ENCODE data around the gene TMEM184B. TPM values are rescaled to one million over a fixed set of nuclear protein-coding genes. Genes with fewer than 3 reads are reported as not detected.

TMEM184B gene
- total RNA-seq, 3 donors from 2014 or later = 30.6 to 49.5 (median 42.4) TPM

GRCh38 chr22:38222797-38223119 is 50.1 kb downstream of the TMEM184B start:
- Histone ChIP-seq H3K36me3 (no peaks in the 10 kb centered on the region), H3K27ac (peak overlapping the region; percentile 96 to 97), H3K4me1 (peaks cover 18 to 32% of the 10 kb centered on the region in 2 donors), H3K4me3 (no peak overlapping the region), H3K9me3 (no peaks in the 10 kb centered on the region), H3K27me3 (peaks cover 0 to 3% of the 10 kb centered on the region in 2 donors)
- DNase-seq (ENCODE audit: low spot score in 2 of 2) = peak; percentile 77 to 82
- intact Hi-C loops (cut with DNase I; ENCODE audit: low total_unique reads) = no loop called here
- TF ChIP-seq POLR2A (IDR thresholded peaks at IDR 0.05) (no peak), POLR2AphosphoS5 (IDR thresholded peaks at IDR 0.05) (peak; percentile 13 to 68 (median 14)), CTCF (IDR thresholded peaks at IDR 0.05) (no peak)

GRCh38 chr22:38221908-38222796 is 50.7 kb downstream of the TMEM184B start:
- Histone ChIP-seq H3K27ac (peak overlapping the region; percentile 96 to 97), H3K4me3 (no peak overlapping the region), H3K36me3 (no peaks in the 10 kb centered on the region), H3K4me1 (peaks cover 18 to 26% of the 10 kb centered on the region in 2 donors), H3K9me3 (no peaks in the 10 kb centered on the region), H3K27me3 (peaks cover 0 to 3% of the 10 kb centered on the region in 2 donors)
- intact Hi-C loops (cut with DNase I; ENCODE audit: low total_unique reads) = no loop called here
- no peak for DNase-seq (ENCODE audit: low spot score in 2 of 2)
- no peak for TF ChIP-seq POLR2AphosphoS5 (IDR thresholded peaks at IDR 0.05)

- H3K4me3 ChIP-seq = no peak overlapping the region
- DNase-seq (ENCODE audit: low spot score in 2 of 2) = no peak
- intact Hi-C loops (cut with DNase I; ENCODE audit: low total_unique reads) = no loop called here
- H3K27me3 ChIP-seq = peaks cover 0 to 3% of the 10 kb centered on the region in 2 donors
- no peaks in the 10 kb centered on the region for H3K9me3 ChIP-seq
- TF ChIP-seq CTCF (IDR thresholded peaks at IDR 0.05) (no peak), POLR2A (IDR thresholded peaks at IDR 0.05) (no peak), POLR2AphosphoS5 (IDR thresholded peaks at IDR 0.05) (no peak)
- H3K36me3 ChIP-seq = no peaks in the 10 kb centered on the region
- H3K27ac ChIP-seq = peak overlapping the region; percentile 96 to 97
- H3K4me1 ChIP-seq = peaks cover 18 to 25% of the 10 kb centered on the region in 2 donors
These were observed 51.4 kb downstream of the TMEM184B start for GRCh38 chr22:38221407-38221806.

GRCh38 chr22:38220653-38221386 is 52.0 kb downstream of the TMEM184B start:
- no peaks in the 10 kb centered on the region for H3K36me3 ChIP-seq
- H3K27ac ChIP-seq = peak overlapping the region; percentile 96 to 97
- no peak for TF ChIP-seq POLR2AphosphoS5 (IDR thresholded peaks at IDR 0.05)
- no peak for TF ChIP-seq POLR2A (IDR thresholded peaks at IDR 0.05)
- no peak for TF ChIP-seq CTCF (IDR thresholded peaks at IDR 0.05)
- H3K4me1 ChIP-seq = peaks cover 18 to 25% of the 10 kb centered on the region in 2 donors
- intact Hi-C loops (cut with DNase I; ENCODE audit: low total_unique reads) = no loop called here
- no peak overlapping the region for H3K4me3 ChIP-seq
- peaks cover 0 to 3% of the 10 kb centered on the region in 2 donors for H3K27me3 ChIP-seq
- no peaks in the 10 kb centered on the region for H3K9me3 ChIP-seq
- no peak for DNase-seq (ENCODE audit: low spot score in 2 of 2)

GRCh38 chr22:38220163-38220562 is 52.6 kb downstream of the TMEM184B start:
- H3K4me1 ChIP-seq = peaks cover 18 to 25% of the 10 kb centered on the region in 2 donors
- DNase-seq (ENCODE audit: low spot score in 2 of 2) = no peak
- intact Hi-C loops (cut with DNase I; ENCODE audit: low total_unique reads) = no loop called here
- no peaks in the 10 kb centered on the region for H3K36me3 ChIP-seq
- H3K27ac ChIP-seq = peak overlapping the region; percentile 96 to 97
- H3K27me3 ChIP-seq = peaks cover 0 to 3% of the 10 kb centered on the region in 2 donors
- no peaks in the 10 kb centered on the region for H3K9me3 ChIP-seq
- TF ChIP-seq POLR2AphosphoS5 (IDR thresholded peaks at IDR 0.05) (no peak), CTCF (IDR thresholded peaks at IDR 0.05) (no peak), POLR2A (IDR thresholded peaks at IDR 0.05) (no peak)
- no peak overlapping the region for H3K4me3 ChIP-seq
